H1 (cell line): ENCODE results near the gene HDAC9. TPM values are rescaled to one million over a fixed set of nuclear protein-coding genes. Genes with fewer than 3 reads are reported as not detected.

ENCODE experiments used
- CTCF ChIA-PET: fragments of 300-600 bp; sonication (Branson Sonifier 250); formaldehyde crosslinking; loops from one replicate; lab custom pipeline; 2021; ENCODE audit not compliant: partially characterized antibody; lab: Charles Lee
- POLR2A ChIA-PET: fragments of 300-600 bp; sonication (Branson Sonifier 250); formaldehyde crosslinking; loops from one replicate; lab custom pipeline; 2021; ENCODE audit warnings: inconsistent platforms; ENCODE audit not compliant: partially characterized antibody; lab: Charles Lee
- DNase-seq, 2 experiments: peaks; one replicate each; pipeline versions ENCODE4 v3.0.0 to v3.0.0-alpha.2; 2010 to 2022; ENCODE audit warnings: low spot score in 2 of 2, low read depth in 1 of 2, mixed read lengths in 1 of 2
- FAIRE-seq: peaks from 2 replicates; lab custom pipeline; 2011; peaks lifted over from hg19 to GRCh38; lab: Jason Lieb, UNC
- H2AFZ ChIP-seq: 2 replicates; pipeline ENCODE4 v1.8.1; 2012; ENCODE audit warnings: low read length, inconsistent platforms
- H2AK5ac ChIP-seq: 2 replicates; pipeline ENCODE4 v1.6.1; 2013; ENCODE audit warnings: low read depth, low read length
- H2BK120ac ChIP-seq: replicated peaks from 2 replicates; pipeline ENCODE3; 2013; ENCODE audit warnings: low read depth, low read length, inconsistent platforms
- H2BK12ac ChIP-seq: 2 replicates; pipeline ENCODE4 v1.6.1; 2013; ENCODE audit warnings: low read depth, low read length
- H2BK15ac ChIP-seq: 2 replicates; pipeline ENCODE4 v1.6.1; 2013; ENCODE audit warnings: low read length
- H2BK20ac ChIP-seq: 2 replicates; pipeline ENCODE4 v1.6.1; 2013; ENCODE audit warnings: low read length
- H2BK5ac ChIP-seq: 2 replicates; pipeline ENCODE4 v1.6.1; 2013; ENCODE audit warnings: low read depth, low read length
- H3K14ac ChIP-seq: 2 replicates; pipeline ENCODE4 v1.6.1; 2013; ENCODE audit warnings: inconsistent platforms; ENCODE audit not compliant: insufficient read length
- H3K18ac ChIP-seq: 2 replicates; pipeline ENCODE4 v1.6.1; 2013; ENCODE audit warnings: low read length; ENCODE audit errors: extremely low read depth
- H3K23ac ChIP-seq: 2 replicates; pipeline ENCODE4 v1.6.1; 2013; ENCODE audit warnings: inconsistent platforms; ENCODE audit not compliant: insufficient read length
- H3K23me2 ChIP-seq: 2 replicates; pipeline ENCODE4 v1.6.1; 2013; ENCODE audit warnings: low read depth, low read length
- H3K27ac ChIP-seq: 2 replicates; pipeline ENCODE4 v1.6.1; 2011; ENCODE audit warnings: low read depth, low read length, inconsistent platforms
- H3K27me3 ChIP-seq, 4 experiments: replicated peaks in 1 of 4; 1 replicate in 1 of 4; 2 replicates in 3 of 4; pipeline versions ENCODE4 v1.6.1 to v1.8.1; 2011 to 2013; ENCODE audit warnings: low read length in 3 of 4, mild to moderate bottlenecking in 3 of 4, inconsistent platforms in 2 of 4, mixed read lengths in 2 of 4, moderate library complexity in 1 of 4; ENCODE audit not compliant: control insufficient read depth in 3 of 4, insufficient read depth in 3 of 4; ENCODE audit errors: extremely low read depth in 1 of 4
- H3K36me3 ChIP-seq, 4 experiments: 2 replicates each; pipeline versions ENCODE4 v1.6.1 to v1.8.1; 2011 to 2013; ENCODE audit warnings: mild to moderate bottlenecking in 4 of 4, low read length in 3 of 4, moderate library complexity in 2 of 4, control low read depth in 1 of 4, inconsistent platforms in 1 of 4; ENCODE audit not compliant: insufficient read depth in 4 of 4, control insufficient read depth in 2 of 4
- H3K4ac ChIP-seq: replicated peaks from 2 replicates; pipeline ENCODE3; 2013; ENCODE audit warnings: low read length, low read depth, mixed read lengths, inconsistent platforms; ENCODE audit not compliant: insufficient read length
- H3K4me1 ChIP-seq, 4 experiments: replicated peaks in 1 of 4; 1 replicate in 1 of 4; 2 replicates in 3 of 4; pipeline versions ENCODE4 v1.6.1 to v1.8.1; 2011 to 2013; ENCODE audit warnings: low read length in 3 of 4, inconsistent platforms in 2 of 4, mixed read lengths in 1 of 4; ENCODE audit not compliant: insufficient read depth in 4 of 4, control insufficient read depth in 3 of 4
- H3K4me2 ChIP-seq, 2 experiments: 2 replicates each; pipeline versions ENCODE4 v1.6.1 to v1.8.1; 2011 to 2013; ENCODE audit warnings: low read depth in 2 of 2, low read length in 2 of 2, control low read depth in 1 of 2, inconsistent platforms in 1 of 2, mild to moderate bottlenecking in 1 of 2; ENCODE audit not compliant: insufficient read depth in 1 of 2
- H3K4me3 ChIP-seq, 4 experiments: fragments of 200-600, 300-600 bp in 1 of 4; sonication (generic), shearing (Covaris generic), sonication (Bioruptor Twin) in 1 of 4; 2 replicates each; pipeline versions ENCODE4 v1.5.1 to v1.8.1; 2011 to 2016; ENCODE audit warnings: low read length in 4 of 4, low read depth in 3 of 4, control low read depth in 2 of 4, inconsistent platforms in 2 of 4, mild to moderate bottlenecking in 2 of 4, mixed read lengths in 1 of 4, moderate library complexity in 1 of 4; ENCODE audit not compliant: insufficient read depth in 2 of 4; ENCODE audit errors: extremely low read depth in 1 of 4
- H3K56ac ChIP-seq: replicated peaks from 2 replicates; pipeline ENCODE3; 2013; ENCODE audit warnings: low read depth, mild to moderate bottlenecking, mixed read lengths, low read length, inconsistent platforms; ENCODE audit not compliant: insufficient read length
- H3K79me1 ChIP-seq: 2 replicates; pipeline ENCODE4 v1.6.1; 2013; ENCODE audit warnings: low read depth, low read length, control low read depth
- H3K79me2 ChIP-seq, 2 experiments: 2 replicates each; pipeline versions ENCODE4 v1.6.1 to v1.8.1; 2012 to 2013; ENCODE audit warnings: low read length in 2 of 2, mild to moderate bottlenecking in 2 of 2, inconsistent platforms in 1 of 2; ENCODE audit not compliant: insufficient read depth in 2 of 2, control insufficient read depth in 1 of 2
- H3K9ac ChIP-seq, 4 experiments: replicated peaks in 1 of 4; 1 replicate in 1 of 4; 2 replicates in 3 of 4; pipeline versions ENCODE4 v1.6.1 to v1.8.1; 2011 to 2013; ENCODE audit warnings: low read depth in 3 of 4, low read length in 3 of 4, control low read depth in 2 of 4, mild to moderate bottlenecking in 2 of 4, moderate library complexity in 2 of 4, inconsistent platforms in 1 of 4; ENCODE audit errors: extremely low read depth in 1 of 4
- H3K9me3 ChIP-seq, 2 experiments: 2 replicates each; pipeline versions ENCODE4 v1.6.1 to v1.8.1; 2012 to 2013; ENCODE audit warnings: mild to moderate bottlenecking in 2 of 2, moderate library complexity in 2 of 2, control low read depth in 1 of 2, inconsistent platforms in 1 of 2, low read depth in 1 of 2, low read length in 1 of 2, mixed read lengths in 1 of 2; ENCODE audit not compliant: insufficient read depth in 2 of 2
- H4K20me1 ChIP-seq, 2 experiments: replicated peaks in 1 of 2; 2 replicates each; pipeline versions ENCODE3 to v1.8.1; 2011 to 2013; ENCODE audit warnings: inconsistent platforms in 2 of 2, low read length in 2 of 2, mild to moderate bottlenecking in 1 of 2; ENCODE audit not compliant: insufficient read depth in 2 of 2, control insufficient read depth in 1 of 2
- H4K5ac ChIP-seq: 2 replicates; pipeline ENCODE4 v1.6.1; 2013; ENCODE audit warnings: low read length, low read depth, mixed read lengths, inconsistent platforms; ENCODE audit not compliant: insufficient read length
- H4K8ac ChIP-seq: 2 replicates; pipeline ENCODE4 v1.8.0; 2013; ENCODE audit warnings: mild to moderate bottlenecking, moderate library complexity, low read length, inconsistent platforms; ENCODE audit not compliant: insufficient read depth; ENCODE audit errors: extremely low read depth
- H4K91ac ChIP-seq: replicated peaks from 2 replicates; pipeline ENCODE3; 2013; ENCODE audit warnings: low read length, mixed read lengths, inconsistent platforms; ENCODE audit not compliant: insufficient read length
- ASH2L ChIP-seq: fragments of 200-600, 300-600 bp; sonication (generic); IDR thresholded peaks from one replicate; pipeline ENCODE4 v1.7.1; 2017; ENCODE audit warnings: low read length
- CBX8 ChIP-seq: fragments of 300-800, 300-1000 bp; sonication (generic); IDR thresholded peaks from 2 replicates; pipeline ENCODE4 v1.7.1; 2016; ENCODE audit warnings: low read depth, low read length, borderline replicate concordance
- CEBPB ChIP-seq: IDR thresholded peaks from 2 replicates; pipeline ENCODE4 v1.6.1; 2012; ENCODE audit warnings: low read depth, low read length
- CTBP2 ChIP-seq: IDR thresholded peaks from 2 replicates; pipeline ENCODE4 v1.7.0; 2011; ENCODE audit warnings: borderline replicate concordance, mild to moderate bottlenecking, moderate library complexity, mixed read lengths, low read length; ENCODE audit not compliant: insufficient read depth, insufficient read length
- GTF2F1 ChIP-seq: IDR thresholded peaks from 2 replicates; pipeline ENCODE4 v1.6.1; 2012; ENCODE audit warnings: low read depth, low read length, improper control_type of control experiment, borderline replicate concordance
- MAX ChIP-seq: IDR thresholded peaks from 2 replicates; pipeline ENCODE4 v1.6.1; 2012; ENCODE audit warnings: inconsistent platforms
- POLR2A ChIP-seq, 2 experiments: IDR thresholded peaks; 1 replicate in 1 of 2; 2 replicates in 1 of 2; pipeline ENCODE4 v1.6.1; 2011; ENCODE audit warnings: low read depth in 2 of 2, low read length in 2 of 2, mild to moderate bottlenecking in 2 of 2; ENCODE audit errors: control extremely low read depth in 1 of 2
- SAP30 ChIP-seq: fragments of 300-600 bp; sonication (generic); IDR thresholded peaks from 2 replicates; pipeline ENCODE4 v1.7.1; 2012; ENCODE audit warnings: low read length, moderate library complexity, mild to moderate bottlenecking, inconsistent platforms; ENCODE audit not compliant: insufficient read depth, insufficient replicate concordance
- SIN3A ChIP-seq, 2 experiments: IDR thresholded peaks in 1 of 2; conservative IDR thresholded peaks in 1 of 2; 2 replicates each; pipeline ENCODE4 v1.6.1; 2011 to 2012; ENCODE audit warnings: low read length in 2 of 2, improper control_type of control experiment in 1 of 2, low read depth in 1 of 2, mild to moderate bottlenecking in 1 of 2
- USF2 ChIP-seq: IDR thresholded peaks from 2 replicates; pipeline ENCODE4 v1.6.1; 2011; ENCODE audit warnings: low read length, improper control_type of control experiment
- ZNF274 ChIP-seq: IDR thresholded peaks from 2 replicates; pipeline ENCODE4 v1.7.0; 2012; ENCODE audit warnings: low read length, borderline replicate concordance; ENCODE audit errors: extremely low read depth
- WGBS, 2 experiments: shearing (Covaris generic) in 1 of 2; methylation state at CpG; one replicate each; pipeline versions ENCODE4 v1.1.6 to v1.1.7; 2013 to 2015; ENCODE audit warnings: low lambda C conversion rate in 2 of 2, mixed read lengths in 2 of 2, inconsistent platforms in 1 of 2, low coverage in 1 of 2, missing lambda C conversion rate in 1 of 2; ENCODE audit not compliant: insufficient replicate concordance in 2 of 2, insufficient coverage in 1 of 2, insufficient read length in 1 of 2; ENCODE audit errors: extremely low coverage in 1 of 2, missing lambda C conversion rate in 1 of 2; 5-methylcytosine and 5-hydroxymethylcytosine counted together
- polyA plus RNA-seq, 7 experiments: library from polyadenylated mRNA; depleted of rRNA in 3 of 7; stranded (reverse) in 5 of 7; unstranded in 2 of 7; fragments of >200 nt in 5 of 7; fragments of 200-250 nt in 2 of 7; gene quantifications; 1 replicate in 5 of 7; 2 replicates in 1 of 7; 4 replicates in 1 of 7; pipeline versions ENCODE4 v1.2.1 to v1.2.3, GENCODE V29; 2011 to 2013; ENCODE audit warnings: missing spikeins in 2 of 7, mixed read lengths in 2 of 7
- total RNA-seq: library from RNA; stranded (reverse); fragmentation: NEBNext Ultra II Directional; extraction: Animal tissue kit (Norgen Biotek cat#: 25700); gene quantifications from 2 replicates; pipeline ENCODE4 v1.2.1, GENCODE V29; 2021

The HDAC9 gene
- total and polyA plus RNA-seq, 2 of the 8 experiments (the other 6 are each of a cell fraction or from before 2014, with no cell fraction given) = 9.5 to 13.1 TPM

- H3K4ac ChIP-seq = no peak overlapping the region
- no peak overlapping the region for H2BK12ac ChIP-seq
- DNase-seq = no peak
- H3K36me3 ChIP-seq = no peaks in the 10 kb centered on the region
- no peak overlapping the region for H2BK120ac ChIP-seq
- CTCF ChIA-PET = interaction anchor here (0.6 to 1.1 kb wide), 2 partner anchors 13 to 50 kb away, joined by 3 to 4 read pairs; no protein-coding TSS in a partner anchor
- no peak overlapping the region for H3K56ac ChIP-seq
- no peak overlapping the region for H3K27ac ChIP-seq
- H4K20me1 ChIP-seq = no peaks in the 10 kb centered on the region
- H3K23me2 ChIP-seq = no peaks in the 10 kb centered on the region
- H4K8ac ChIP-seq = no peak overlapping the region
- no peaks in the 10 kb centered on the region for H3K4me1 ChIP-seq
- peak; percentile 13 for FAIRE-seq
- no peaks in the 10 kb centered on the region for H3K9me3 ChIP-seq
- H3K79me1 ChIP-seq = no peaks in the 10 kb centered on the region
- H2AK5ac ChIP-seq = no peak overlapping the region
- H3K4me2 ChIP-seq = no peak overlapping the region
- H4K5ac ChIP-seq = no peak overlapping the region
- H3K27me3 ChIP-seq = no peaks in the 10 kb centered on the region
- H3K14ac ChIP-seq = no peak overlapping the region
- WGBS, 2 experiments = 89% methylated on average over 5 of the region's 5 CpGs; no CpG with 5 or more reads in 1 of the 2 experiments
- no peak overlapping the region for H2BK20ac ChIP-seq
- H2BK5ac ChIP-seq = no peak overlapping the region
- no peak overlapping the region for H3K23ac ChIP-seq
- no peak overlapping the region for H3K9ac ChIP-seq
- no peak overlapping the region for H3K4me3 ChIP-seq
- no peak overlapping the region for H3K18ac ChIP-seq
- POLR2A ChIA-PET = no interaction called here
- no peak overlapping the region for H4K91ac ChIP-seq
- no peak overlapping the region for H2BK15ac ChIP-seq
- H2AFZ ChIP-seq = no peak overlapping the region
- no peaks in the 10 kb centered on the region for H3K79me2 ChIP-seq
- no peak for TF ChIP-seq USF2
- no peak for TF ChIP-seq CTBP2
- TF ChIP-seq CEBPB = no peak
- no peak for TF ChIP-seq ASH2L
- TF ChIP-seq MAX = no peak
- TF ChIP-seq ZNF274 = no peak
- no peak for TF ChIP-seq GTF2F1
- TF ChIP-seq CBX8 = no peak
- TF ChIP-seq SAP30 = no peak
- no peak for TF ChIP-seq POLR2A (IDR thresholded peaks at IDR 0.05; ENCODE audit: control extremely low read depth in 1 of 2, low read depth in 2 of 2, low read length in 2 of 2)
- TF ChIP-seq SIN3A (conservative IDR thresholded peaks at IDR 0.05 in 1 of 2, IDR thresholded peaks at IDR 0.05 in 1 of 2; ENCODE audit: low read depth in 1 of 2, low read length in 2 of 2) = no peak
Observed at GRCh38 chr7:18520450-18521235, 25.1 kb downstream of the HDAC9 start.
